ENCODE results near the gene OVCA2.

DNA sequence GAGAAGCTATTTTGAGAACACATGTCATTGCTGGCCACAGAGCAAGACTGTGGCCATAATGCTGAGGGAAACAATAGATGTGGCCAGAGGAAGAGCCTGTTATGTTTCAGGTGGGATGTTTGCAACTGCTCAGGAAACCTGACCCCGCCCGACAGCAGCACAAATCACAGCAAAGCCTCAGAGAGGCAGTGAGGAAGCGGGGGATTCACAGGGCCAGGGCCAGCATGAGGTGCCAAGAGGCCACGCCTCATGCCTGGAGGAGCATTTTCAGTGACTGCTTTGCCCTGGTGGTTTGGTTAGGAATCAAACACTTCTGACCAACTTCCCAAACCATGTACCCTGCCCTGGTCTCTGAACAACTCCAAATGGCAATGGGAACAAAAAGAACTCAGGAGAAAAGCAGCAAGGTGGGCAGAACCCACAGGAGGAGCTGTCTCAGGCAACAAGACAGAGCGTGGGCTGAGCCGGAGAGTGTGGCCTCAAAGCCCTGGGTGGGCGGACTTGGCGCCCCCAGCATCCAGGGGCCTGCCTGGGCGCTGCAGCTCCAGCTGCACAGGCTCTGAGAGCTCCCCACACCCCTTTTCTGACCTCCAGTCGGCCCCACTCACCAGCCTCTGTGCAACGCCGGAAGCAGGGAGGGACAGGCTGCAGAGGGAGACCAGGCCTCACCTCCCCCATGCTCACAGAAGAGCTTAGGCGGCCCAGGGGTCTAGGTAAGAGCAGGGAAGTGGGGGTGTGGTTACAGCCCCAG lies 33.7 kb downstream of the OVCA2 start:
- TF ChIP-seq EZH2phosphoT487 (IDR thresholded peaks at IDR 0.05; ENCODE audit: insufficient read depth, low read depth) (no peak), EZH2 (IDR thresholded peaks at IDR 0.05; ENCODE audit: insufficient read depth, poor library complexity, severe bottlenecking) (no peak)

Measured in GM23248 (cell line).